GM19193 (cell line): Measurements from ENCODE around the gene ANP32B.
A peak's percentile ranks its signal among the peaks of the same experiment; 100 is the strongest.

ENCODE experiments used
- POLR2A ChIP-seq: IDR thresholded peaks from 4 replicates; pipeline ENCODE4 v1.6.1; 2011; ENCODE audit not compliant: insufficient read depth, insufficient read length; ENCODE audit errors: extremely low read depth

Gene ANP32B

GRCh38 chr9:97982683-97983588, at the start of gene ANP32B:
ANP32B (plus strand) TSS chr9:97983341; CDS start chr9:97983556, 215 bp downstream.
- peak; percentile 51 for TF ChIP-seq POLR2A

- TF ChIP-seq POLR2A = no peak
Observed at GRCh38 chr9:97934321-97935115, 48.6 kb upstream of the ANP32B start.

GRCh38 chr9:97935276-97935675, 47.9 kb upstream of the ANP32B start:
- TF ChIP-seq POLR2A = no peak

GRCh38 chr9:97936998-97937397, 46.1 kb upstream of the ANP32B start:
- no peak for TF ChIP-seq POLR2A

GRCh38 chr9:97938081-97938644, 45.0 kb upstream of the ANP32B start, which contains the start of gene HEMGN:
HEMGN (minus strand) TSS chr9:97938172; CDS start chr9:97938136, 36 bp downstream.
- no peak for TF ChIP-seq POLR2A

GRCh38 chr9:97940233-97940632, 42.9 kb upstream of the ANP32B start:
- no peak for TF ChIP-seq POLR2A

- TF ChIP-seq POLR2A = no peak
Observed at GRCh38 chr9:97940741-97941140, 42.4 kb upstream of the ANP32B start.

- no peak for TF ChIP-seq POLR2A
Observed at GRCh38 chr9:97941323-97941722, 41.8 kb upstream of the ANP32B start.

- no peak for TF ChIP-seq POLR2A
Observed at GRCh38 chr9:97943308-97943855, 39.8 kb upstream of the ANP32B start.

GRCh38 chr9:97944612-97945011, 38.5 kb upstream of the ANP32B start:
- no peak for TF ChIP-seq POLR2A

GRCh38 chr9:97954550-97954989, 28.6 kb upstream of the ANP32B start:
- TF ChIP-seq POLR2A = no peak

GRCh38 chr9:97956331-97956730, 26.8 kb upstream of the ANP32B start:
- TF ChIP-seq POLR2A = no peak

GRCh38 chr9:97958812-97959511, 24.2 kb upstream of the ANP32B start:
- TF ChIP-seq POLR2A = no peak

GRCh38 chr9:97959585-97959984, 23.6 kb upstream of the ANP32B start:
- no peak for TF ChIP-seq POLR2A

GRCh38 chr9:97961361-97961760, 21.8 kb upstream of the ANP32B start:
- no peak for TF ChIP-seq POLR2A

GRCh38 chr9:97962136-97962535, 21.0 kb upstream of the ANP32B start:
- no peak for TF ChIP-seq POLR2A
